Prostate gland (tissue), 2 donors: ENCODE results near the gene SBNO1. TPM values are rescaled to one million over a fixed set of nuclear protein-coding genes. Genes with fewer than 3 reads are reported as not detected.
A peak's percentile ranks its signal among the peaks of the same experiment; 100 is the strongest.

ENCODE experiments used
- DNase-seq: peaks from one replicate; pipeline ENCODE4 v3.0.0-alpha.2; 2019; ENCODE audit warnings: low spot score
- H3K27ac ChIP-seq, 2 donors: fragments of 200-600 bp; sonication (generic); 2 replicates each; pipeline ENCODE4 v1.5.1; 2017 to 2019
- H3K27me3 ChIP-seq: fragments of 200-600 bp; sonication (generic); replicated peaks from 2 replicates; pipeline ENCODE4 v1.5.1; 2019; ENCODE audit not compliant: insufficient read depth
- H3K36me3 ChIP-seq, 2 donors: fragments of 200-600 bp; sonication (generic); 1 replicate in 1 of 2; 2 replicates in 1 of 2; pipeline versions ENCODE4 v1.5.1 to v1.8.1; 2017 to 2019
- H3K4me1 ChIP-seq: fragments of 200-600 bp; sonication (generic); replicated peaks from 2 replicates; pipeline ENCODE4 v1.5.1; 2019
- H3K4me3 ChIP-seq, 2 donors: fragments of 200-600 bp; sonication (generic); 2 replicates each; pipeline ENCODE4 v1.5.1; 2017 to 2019
- H3K9me3 ChIP-seq: fragments of 200-600 bp; sonication (generic); 2 replicates; pipeline ENCODE4 v1.5.1; 2017
- CTCF ChIP-seq, 4 experiments: fragments of 200-600 bp in 2 of 4; fragments of 450-650 bp in 2 of 4; sonication (generic) in 2 of 4; IDR thresholded peaks; 1 replicate in 3 of 4; 2 replicates in 1 of 4; pipeline ENCODE4 v1.5.1; 2016 to 2019; ENCODE audit warnings: antibody characterized with exemption in 4 of 4, mild to moderate bottlenecking in 2 of 4, moderate library complexity in 2 of 4
- POLR2A ChIP-seq: fragments of 450-650 bp; IDR thresholded peaks from one replicate; pipeline ENCODE4 v1.6.1; 2016; ENCODE audit warnings: antibody characterized with exemption, mild to moderate bottlenecking
- POLR2AphosphoS5 ChIP-seq: sonication (generic); formaldehyde crosslinking; IDR thresholded peaks from one replicate; pipeline ENCODE4 v1.6.1; 2017; ENCODE audit warnings: antibody characterized with exemption
- WGBS: methylation state at CpG from one replicate; pipeline ENCODE4 v1.1.5; 2018; 5-methylcytosine and 5-hydroxymethylcytosine counted together
- intact Hi-C: fragments of 100-400 bp; cut with DNase I; formaldehyde crosslinking; loops from one replicate; pipeline ENCODE4 v1.14.2; 2022
- total RNA-seq, 2 donors: library from RNA; depleted of rRNA; stranded (reverse); fragments of >200 nt; gene quantifications; one replicate each; pipeline ENCODE4 v1.1.0, GENCODE V29; 2016

The SBNO1 gene
- total RNA-seq, 2 donors from 2014 or later: 22.6 to 53.3 TPM

GRCh38 chr12:123273166-123273565, 91.5 kb downstream of the SBNO1 start:
- Histone ChIP-seq H3K36me3 (no peaks in the 10 kb centered on the region), H3K27ac (no peak overlapping the region), H3K9me3 (no peaks in the 10 kb centered on the region), H3K27me3 (no peaks in the 10 kb centered on the region), H3K4me3 (no peak overlapping the region), H3K4me1 (peaks cover 11% of the 10 kb centered on the region)
- DNase-seq: no peak
- intact Hi-C loops: no loop called here
- WGBS: 87% methylated on average over 15 of the region's 15 CpGs
- TF ChIP-seq POLR2AphosphoS5 (no peak), POLR2A (no peak), CTCF (IDR thresholded peaks at IDR 0.05) (no peak)

- no peaks in the 10 kb centered on the region for H3K27me3 ChIP-seq
- peaks cover 11% of the 10 kb centered on the region for H3K4me1 ChIP-seq
- H3K36me3 ChIP-seq: peaks cover 0 to 4% of the 10 kb centered on the region in 2 donors
- intact Hi-C loops: no loop called here
- 1% methylated on average over 35 of the region's 108 CpGs for WGBS
- H3K9me3 ChIP-seq: no peaks in the 10 kb centered on the region
- TF ChIP-seq POLR2AphosphoS5: no peak
- peak; percentile 25 to 63 (median 60) for TF ChIP-seq CTCF (IDR thresholded peaks at IDR 0.05)
- peak overlapping the region; percentile 86 to 88 for H3K27ac ChIP-seq
- peak overlapping the region; percentile 78 to 81 for H3K4me3 ChIP-seq
- peak; percentile 61 for DNase-seq
Measured at GRCh38 chr12:123271001-123271668, 93.5 kb downstream of the SBNO1 start.

DNA sequence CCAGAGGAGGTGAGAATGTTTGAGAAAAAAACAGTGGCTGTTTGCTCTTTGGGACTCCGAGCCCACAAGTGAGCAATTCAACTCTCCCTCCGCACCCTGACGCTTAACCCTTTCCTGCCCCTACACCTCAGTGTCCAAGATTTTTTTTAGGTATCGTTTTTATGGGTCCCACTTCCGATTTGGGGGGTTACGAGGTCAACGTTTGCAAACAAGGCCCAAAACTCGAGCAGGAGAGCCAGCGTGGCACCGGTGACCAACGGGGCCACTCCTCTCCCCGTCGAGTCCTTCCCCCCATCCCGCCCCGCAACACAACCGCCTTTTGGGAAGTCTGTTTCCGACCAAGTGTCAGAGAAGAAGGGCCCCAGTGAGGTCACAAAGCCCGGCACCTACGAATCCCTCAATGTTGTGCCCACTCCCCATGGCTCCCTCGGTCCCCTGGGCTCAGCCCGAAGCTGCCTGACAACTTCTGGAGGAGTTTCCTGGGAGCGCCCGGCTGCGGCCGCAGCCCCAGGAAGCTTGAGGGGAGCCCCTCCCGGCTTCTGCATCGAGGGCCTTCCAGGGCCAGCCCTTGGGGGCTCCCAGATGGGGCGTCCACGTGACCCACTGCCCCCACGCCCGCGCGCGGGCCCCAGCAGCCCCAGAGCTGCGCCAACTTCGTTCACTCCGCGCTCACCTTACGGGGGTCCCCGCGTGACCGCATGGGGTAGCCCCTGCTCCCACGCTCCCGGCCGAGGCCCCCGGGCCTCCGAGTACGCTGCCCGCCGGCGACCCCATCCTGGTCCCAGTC, 94.2 kb downstream of the SBNO1 start:
- 1% methylated on average over 32 of the region's 51 CpGs for WGBS
- Histone ChIP-seq H3K27ac (peak overlapping the region; percentile 86 to 88), H3K4me1 (peaks cover 11% of the 10 kb centered on the region), H3K36me3 (peaks cover 0 to 4% of the 10 kb centered on the region in 2 donors), H3K9me3 (no peaks in the 10 kb centered on the region), H3K4me3 (peak overlapping the region; percentile 78 to 81), H3K27me3 (no peaks in the 10 kb centered on the region)
- intact Hi-C loops: no loop called here
- no peak for TF ChIP-seq POLR2A
- no peak for TF ChIP-seq CTCF (IDR thresholded peaks at IDR 0.05)
- no peak for TF ChIP-seq POLR2AphosphoS5
- DNase-seq: no peak

DNA sequence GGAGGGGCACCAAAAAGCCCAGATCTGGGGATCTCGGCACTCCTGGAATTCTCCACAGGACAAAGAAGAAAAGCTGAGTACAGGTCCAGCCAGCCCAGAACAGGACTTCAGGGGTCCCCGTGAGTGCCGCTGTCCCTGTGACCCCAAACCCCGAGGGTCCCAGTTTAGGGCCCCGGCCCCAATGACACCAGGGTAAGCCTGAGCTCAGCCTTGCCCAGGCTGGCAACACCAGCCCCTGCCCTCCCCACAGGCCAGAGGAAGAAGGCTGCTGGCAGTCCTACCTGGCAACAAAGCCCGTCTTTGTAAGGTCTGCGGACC, 94.8 kb downstream of the SBNO1 start:
- intact Hi-C loops: loop anchor here (5.0 kb wide), 1 partner anchor 332 kb away; the partner anchor contains the start of gene DDX55
- DNase-seq: no peak
- 0% methylated on average over 7 of the region's 7 CpGs for WGBS
- peak overlapping the region; percentile 86 to 88 for H3K27ac ChIP-seq
- H3K9me3 ChIP-seq: no peaks in the 10 kb centered on the region
- peaks cover 2 to 4% of the 10 kb centered on the region in 2 donors for H3K36me3 ChIP-seq
- no peaks in the 10 kb centered on the region for H3K27me3 ChIP-seq
- TF ChIP-seq CTCF (IDR thresholded peaks at IDR 0.05) (no peak), POLR2A (no peak), POLR2AphosphoS5 (no peak)
- H3K4me1 ChIP-seq: peaks cover 11% of the 10 kb centered on the region
- H3K4me3 ChIP-seq: peak overlapping the region; percentile 78 to 81
